Retinal pigment epithelial cell (primary cell): ENCODE results near the gene CNTNAP2.
"Not testable (repeated sequence)": the region's sequence is repeated elsewhere in the genome, so short reads cannot be mapped to it uniquely, and the experiment has no call there.

Source experiments
- DNase-seq: peaks from one replicate; pipeline ENCODE4 v3.0.0-alpha.2; 2010; ENCODE audit warnings: low read depth
- H3K4me3 ChIP-seq: 2 replicates; pipeline ENCODE4 v1.5.1; 2011; ENCODE audit warnings: mild to moderate bottlenecking, low read length, control low read depth, moderate library complexity
- TF ChIP-seq, protein P1 (sequence below): conservative IDR thresholded peaks from 2 replicates; pipeline ENCODE4 v1.5.1; 2011; ENCODE audit warnings: low read depth, low read length, control low read depth, inconsistent platforms

Gene CNTNAP2

DNA sequence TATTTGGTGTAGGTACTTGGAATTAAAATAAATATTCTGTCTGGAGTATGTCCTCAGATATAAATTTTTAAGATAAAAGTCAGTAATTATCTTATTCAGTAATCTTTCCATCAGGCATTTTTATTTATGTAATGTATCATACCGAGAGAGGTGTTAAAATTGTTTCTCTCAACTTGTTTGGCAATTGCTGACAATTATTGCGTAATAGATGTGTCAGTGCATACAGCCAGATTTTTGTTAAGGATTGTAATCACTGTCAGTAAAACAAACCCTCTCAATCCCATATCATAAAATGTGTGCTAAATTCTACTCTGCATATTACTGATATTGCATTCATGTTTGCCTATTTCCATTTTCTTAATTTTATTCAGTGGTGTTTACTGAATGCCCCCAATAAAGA is 69.2 kb downstream of the CNTNAP2 start:
- TF ChIP-seq, protein P1, sequence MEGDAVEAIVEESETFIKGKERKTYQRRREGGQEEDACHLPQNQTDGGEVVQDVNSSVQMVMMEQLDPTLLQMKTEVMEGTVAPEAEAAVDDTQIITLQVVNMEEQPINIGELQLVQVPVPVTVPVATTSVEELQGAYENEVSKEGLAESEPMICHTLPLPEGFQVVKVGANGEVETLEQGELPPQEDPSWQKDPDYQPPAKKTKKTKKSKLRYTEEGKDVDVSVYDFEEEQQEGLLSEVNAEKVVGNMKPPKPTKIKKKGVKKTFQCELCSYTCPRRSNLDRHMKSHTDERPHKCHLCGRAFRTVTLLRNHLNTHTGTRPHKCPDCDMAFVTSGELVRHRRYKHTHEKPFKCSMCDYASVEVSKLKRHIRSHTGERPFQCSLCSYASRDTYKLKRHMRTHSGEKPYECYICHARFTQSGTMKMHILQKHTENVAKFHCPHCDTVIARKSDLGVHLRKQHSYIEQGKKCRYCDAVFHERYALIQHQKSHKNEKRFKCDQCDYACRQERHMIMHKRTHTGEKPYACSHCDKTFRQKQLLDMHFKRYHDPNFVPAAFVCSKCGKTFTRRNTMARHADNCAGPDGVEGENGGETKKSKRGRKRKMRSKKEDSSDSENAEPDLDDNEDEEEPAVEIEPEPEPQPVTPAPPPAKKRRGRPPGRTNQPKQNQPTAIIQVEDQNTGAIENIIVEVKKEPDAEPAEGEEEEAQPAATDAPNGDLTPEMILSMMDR = no peak
- DNase-seq = no peak
- H3K4me3 ChIP-seq = no peak overlapping the region

DNA sequence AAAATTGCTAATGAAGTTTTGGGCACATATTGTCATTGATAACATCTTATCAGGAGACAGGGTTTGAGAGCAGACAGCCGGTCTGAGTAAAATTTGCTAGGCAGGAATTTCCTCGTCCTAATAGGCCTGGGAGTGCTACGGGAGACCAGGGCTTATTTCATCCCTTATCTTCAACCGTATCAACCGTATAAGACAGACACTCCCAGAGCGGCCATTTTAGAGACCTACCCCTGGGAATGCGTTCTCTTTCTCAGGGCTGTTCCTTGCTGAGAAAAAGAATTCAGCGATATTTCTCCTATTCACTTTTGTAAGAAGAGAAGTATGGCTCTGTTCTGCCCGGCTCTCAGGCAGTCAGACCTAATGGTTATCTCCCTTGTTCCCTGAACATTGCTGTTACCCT is 74.8 kb downstream of the CNTNAP2 start:
- not testable (repeated sequence) for H3K4me3 ChIP-seq, DNase-seq

DNA sequence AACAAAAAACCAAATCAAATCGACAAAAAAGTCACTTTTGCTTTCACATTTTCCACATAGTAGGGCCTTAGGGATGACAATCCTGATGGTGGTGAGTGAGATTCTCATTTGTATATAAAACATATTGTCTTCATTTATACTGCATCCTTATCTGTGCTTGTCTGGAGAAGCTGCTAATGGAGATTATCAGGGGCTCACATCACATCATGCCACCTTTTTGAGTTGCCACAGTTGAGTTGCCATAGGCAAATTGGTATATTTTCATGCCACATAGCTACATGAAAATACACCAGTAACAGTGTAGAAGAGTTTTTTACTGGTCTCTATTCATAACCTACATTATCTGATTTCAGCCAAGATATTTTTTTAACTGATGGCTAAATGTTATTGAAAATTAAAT is 85.3 kb downstream of the CNTNAP2 start:
- TF ChIP-seq, protein P1 = no peak
- DNase-seq = no peak
- no peak overlapping the region for H3K4me3 ChIP-seq

DNA sequence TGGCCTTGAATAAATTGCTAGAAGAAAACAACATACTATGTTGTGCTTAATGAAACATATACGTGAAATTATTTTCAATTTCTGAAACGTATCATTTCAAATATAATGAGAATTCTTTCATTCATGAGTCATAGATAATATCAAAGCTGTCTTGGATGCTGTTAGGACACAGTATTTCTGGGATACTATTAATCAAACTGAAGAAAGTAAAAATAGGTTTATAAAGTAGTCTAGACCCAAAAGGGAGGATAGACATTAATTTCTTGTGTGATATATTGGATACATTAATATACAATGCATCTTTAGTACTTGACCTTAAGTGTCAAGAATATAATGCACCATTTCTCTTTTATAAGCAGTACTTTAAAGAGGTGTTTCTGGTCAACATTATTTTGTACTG is 89.7 kb downstream of the CNTNAP2 start:
- no peak for DNase-seq
- H3K4me3 ChIP-seq = no peak overlapping the region
- TF ChIP-seq, protein P1 = no peak

DNA sequence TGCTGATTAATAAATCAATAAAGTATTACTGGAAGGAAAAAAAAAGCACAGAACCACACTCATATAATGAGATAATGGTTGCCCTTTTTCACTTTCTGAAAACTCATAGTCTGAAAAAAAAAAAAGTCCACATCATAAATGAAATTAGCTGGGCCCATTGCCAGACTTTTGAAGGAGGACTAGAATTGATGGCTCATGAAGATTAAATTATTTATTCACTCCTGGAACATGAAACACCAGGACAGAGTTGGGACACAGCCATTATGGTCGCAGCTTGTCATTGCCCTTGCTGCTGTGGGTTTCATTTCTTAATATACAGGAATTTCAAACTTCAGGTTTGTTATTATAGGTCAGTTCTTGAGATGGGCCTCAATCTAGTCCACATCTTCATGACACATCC is 91.9 kb downstream of the CNTNAP2 start:
- TF ChIP-seq, protein P1 = no peak
- no peak for DNase-seq
- H3K4me3 ChIP-seq = no peak overlapping the region

DNA sequence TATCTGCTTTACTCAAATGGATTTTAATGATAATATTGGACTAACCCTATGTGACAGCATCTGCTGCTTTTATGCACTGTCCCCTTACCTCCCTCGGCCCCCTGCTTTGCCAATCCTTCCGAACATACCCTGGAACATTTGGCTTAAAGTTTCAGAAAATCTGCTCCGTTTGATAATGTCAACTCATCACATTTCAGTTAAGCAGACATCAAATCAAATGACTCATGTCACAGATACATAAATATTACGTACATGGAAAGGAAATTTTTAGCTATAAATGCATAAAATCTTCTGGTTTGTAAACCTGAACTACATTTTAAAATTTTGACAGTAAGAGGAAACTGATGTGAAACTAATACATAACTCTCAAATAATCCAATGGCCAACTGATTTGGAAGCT is 98.2 kb downstream of the CNTNAP2 start:
- no peak for DNase-seq
- H3K4me3 ChIP-seq = no peak overlapping the region
- TF ChIP-seq, protein P1 = no peak

DNA sequence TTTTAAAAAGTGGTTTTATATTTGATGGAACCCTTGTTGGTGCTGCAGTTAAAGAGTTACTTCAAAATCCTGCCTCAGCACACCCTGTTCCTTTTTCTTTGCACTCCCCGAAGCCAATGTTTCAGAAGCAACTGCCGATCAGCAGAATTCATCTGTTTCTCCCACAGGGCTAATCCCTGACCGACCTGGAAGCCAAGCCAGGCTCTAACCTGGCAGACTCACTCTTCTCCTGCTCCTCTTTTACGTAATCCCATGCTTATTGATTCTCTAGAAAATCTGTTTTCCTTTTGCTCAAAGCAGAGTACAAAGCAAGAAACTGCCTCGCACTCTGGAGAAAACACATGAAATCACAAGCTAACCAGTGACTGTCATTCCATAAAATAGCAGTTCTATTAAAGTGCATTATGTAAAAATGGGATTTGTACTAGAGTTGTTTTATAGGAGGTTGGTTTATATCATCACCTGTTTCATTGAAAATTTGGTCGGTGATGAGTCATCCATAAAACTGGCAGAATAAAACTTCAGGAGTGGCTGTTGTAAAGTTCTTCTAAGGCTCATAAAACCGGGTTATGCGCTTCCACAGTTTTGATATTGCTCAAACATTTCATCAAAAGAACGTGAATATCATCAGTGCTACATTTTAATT is 99.9 kb downstream of the CNTNAP2 start:
- TF ChIP-seq, protein P1 = no peak
- H3K4me3 ChIP-seq = no peak overlapping the region

DNA sequence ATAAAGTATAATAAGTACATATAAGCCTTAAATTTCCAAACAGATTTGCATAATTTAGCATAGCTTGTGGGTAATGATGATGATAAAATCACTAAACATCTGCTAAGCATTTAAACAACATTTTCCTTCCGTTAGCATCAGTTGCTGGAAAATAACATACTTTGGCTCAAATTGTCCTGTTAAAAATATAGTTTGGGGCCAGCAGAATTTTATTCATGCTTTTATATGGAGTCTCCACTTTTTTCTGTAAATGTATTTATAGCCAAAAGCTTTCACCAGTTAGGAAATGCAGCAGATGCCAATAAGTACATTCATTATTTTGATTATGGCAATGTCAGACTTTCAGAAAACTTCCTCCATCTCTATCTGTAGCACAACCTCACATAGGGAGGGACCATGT is 107.2 kb downstream of the CNTNAP2 start:
- no peak overlapping the region for H3K4me3 ChIP-seq
- TF ChIP-seq, protein P1 = no peak

More for the DNA sequence above, 99.9 kb downstream of the CNTNAP2 start:
- no peak for DNase-seq

More for the DNA sequence above, 107.2 kb downstream of the CNTNAP2 start:
- DNase-seq = no peak
